Neural crest cell (in vitro differentiated cells): ENCODE data around the gene STIM2. TPM values are rescaled to one million over a fixed set of nuclear protein-coding genes. Genes with fewer than 3 reads are reported as not detected.

Source experiments
- DNase-seq: peaks from one replicate; pipeline ENCODE4 v3.0.0; 2021; ENCODE audit warnings: low read depth, mixed read lengths, low spot score
- H3K27ac Mint-ChIP-seq: one replicate; pipeline ENCODE4 v1.8.0; 2021; ENCODE audit warnings: mild to moderate bottlenecking, mixed read lengths; ENCODE audit not compliant: unreplicated experiment
- H3K27me3 Mint-ChIP-seq: 2 replicates; pipeline ENCODE4 v1.8.0; 2021; ENCODE audit warnings: low read depth, mild to moderate bottlenecking, mixed read lengths
- H3K36me3 Mint-ChIP-seq: 2 replicates; pipeline ENCODE4 v1.8.0; 2021; ENCODE audit warnings: low read depth, mild to moderate bottlenecking, mixed read lengths
- H3K4me1 Mint-ChIP-seq: 2 replicates; pipeline ENCODE4 v1.8.0; 2021; ENCODE audit warnings: mixed read lengths
- H3K4me3 Mint-ChIP-seq: one replicate; pipeline ENCODE4 v1.8.0; 2021; ENCODE audit warnings: mild to moderate bottlenecking, mixed read lengths
- H3K9me3 Mint-ChIP-seq: 2 replicates; pipeline ENCODE4 v1.8.0; 2021; ENCODE audit warnings: mixed read lengths
- CTCF ChIP-seq: fragments of 200-600 bp; sonication (generic); conservative IDR thresholded peaks from 2 replicates; pipeline ENCODE4 v1.5.0; 2021; ENCODE audit warnings: antibody characterized with exemption, mild to moderate bottlenecking
- total RNA-seq: library from RNA; stranded (reverse); gene quantifications from 2 replicates; pipeline ENCODE4 v1.2.1, GENCODE V29; 2021

STIM2 gene
- total RNA-seq, 1 donor from 2014 or later, result 30.5 TPM

- Mint-ChIP-seq H3K27me3 (no peaks in the 10 kb centered on the region), H3K36me3 (no peaks in the 10 kb centered on the region), H3K27ac (no peak overlapping the region), H3K4me3 (no peak overlapping the region), H3K9me3 (no peaks in the 10 kb centered on the region), H3K4me1 (peaks cover 20% of the 10 kb centered on the region)
- no peak for DNase-seq
- TF ChIP-seq CTCF, result no peak
These were observed 75.8 kb downstream of the STIM2 start for GRCh38 chr4:26936284-26937065.

- Mint-ChIP-seq H3K36me3 (no peaks in the 10 kb centered on the region), H3K4me1 (peaks cover 21% of the 10 kb centered on the region), H3K27me3 (no peaks in the 10 kb centered on the region), H3K27ac (no peak overlapping the region), H3K9me3 (no peaks in the 10 kb centered on the region), H3K4me3 (no peak overlapping the region)
- no peak for DNase-seq
- TF ChIP-seq CTCF, result no peak
These were observed 76.5 kb downstream of the STIM2 start for GRCh38 chr4:26937139-26937538.

- no peak overlapping the region for H3K27ac Mint-ChIP-seq
- H3K36me3 Mint-ChIP-seq, result no peaks in the 10 kb centered on the region
- H3K4me1 Mint-ChIP-seq, result peaks cover 26% of the 10 kb centered on the region
- no peak for TF ChIP-seq CTCF
- H3K9me3 Mint-ChIP-seq, result no peaks in the 10 kb centered on the region
- no peak overlapping the region for H3K4me3 Mint-ChIP-seq
- DNase-seq, result no peak
- no peaks in the 10 kb centered on the region for H3K27me3 Mint-ChIP-seq
These were observed 76.9 kb downstream of the STIM2 start for GRCh38 chr4:26937567-26937966.

GRCh38 chr4:26938516-26938915 is 77.9 kb downstream of the STIM2 start:
- Mint-ChIP-seq H3K27ac (no peak overlapping the region), H3K4me3 (no peak overlapping the region), H3K27me3 (no peaks in the 10 kb centered on the region), H3K4me1 (peaks cover 29% of the 10 kb centered on the region), H3K36me3 (no peaks in the 10 kb centered on the region), H3K9me3 (no peaks in the 10 kb centered on the region)
- no peak for TF ChIP-seq CTCF
- DNase-seq, result no peak

GRCh38 chr4:26941951-26942350 is 81.3 kb downstream of the STIM2 start:
- no peak for TF ChIP-seq CTCF
- peaks cover 4% of the 10 kb centered on the region for H3K9me3 Mint-ChIP-seq
- H3K4me3 Mint-ChIP-seq, result no peak overlapping the region
- peaks cover 25% of the 10 kb centered on the region for H3K4me1 Mint-ChIP-seq
- H3K36me3 Mint-ChIP-seq, result peaks cover 6% of the 10 kb centered on the region
- H3K27me3 Mint-ChIP-seq, result no peaks in the 10 kb centered on the region
- DNase-seq, result no peak
- no peak overlapping the region for H3K27ac Mint-ChIP-seq
